K562 (cell line): ENCODE measurements around the gene AKAP14. TPM values are rescaled to one million over a fixed set of nuclear protein-coding genes. Genes with fewer than 3 reads are reported as not detected.
A peak's percentile ranks its signal among the peaks of the same experiment; 100 is the strongest.

Experiments used
- CHAMP1 ChIP-seq: fragments of 450-650 bp; IDR thresholded peaks from 2 replicates; pipeline ENCODE4 v1.6.1; 2016; ENCODE audit warnings: mild to moderate bottlenecking
- CREB5 ChIP-seq: fragments of 250-450 bp; sonication (Bioruptor Pico); IDR thresholded peaks from 2 replicates; pipeline ENCODE4 v1.5.0; 2020; ENCODE audit warnings: mild to moderate bottlenecking
- FUS ChIP-seq: fragments of 200-400 bp; formaldehyde crosslinking; optimal IDR thresholded peaks from 2 replicates; pipeline ENCODE3; 2017; ENCODE audit warnings: low read depth, low read length
- IRF1 ChIP-seq: sonication (generic); formaldehyde crosslinking; IDR thresholded peaks from 2 replicates; pipeline ENCODE4 v1.8.0; 2022; ENCODE audit warnings: missing genetic modification reagents, mild to moderate bottlenecking, borderline replicate concordance
- L3MBTL2 ChIP-seq: fragments of 450-650 bp; IDR thresholded peaks from 2 replicates; pipeline ENCODE4 v1.6.1; 2016; ENCODE audit warnings: mild to moderate bottlenecking, moderate library complexity
- NFXL1 ChIP-seq: fragments of 450-650 bp; formaldehyde crosslinking; IDR thresholded peaks from 2 replicates; pipeline ENCODE4 v1.4.0; 2021; ENCODE audit warnings: mild to moderate bottlenecking
- NR2F6 ChIP-seq: fragments of 450-650 bp; formaldehyde crosslinking; IDR thresholded peaks from 2 replicates; pipeline ENCODE4 v1.4.0; 2020; ENCODE audit warnings: mild to moderate bottlenecking
- PHB ChIP-seq: fragments of 250-450 bp; sonication (Bioruptor Pico); IDR thresholded peaks from 2 replicates; pipeline ENCODE4 v1.5.0; 2021
- SAFB ChIP-seq: fragments of 200-400 bp; formaldehyde crosslinking; IDR thresholded peaks from 2 replicates; pipeline ENCODE4 v1.6.1; 2017; ENCODE audit warnings: low read depth, low read length, borderline replicate concordance
- TSC22D4 ChIP-seq: fragments of 450-650 bp; IDR thresholded peaks from 2 replicates; pipeline ENCODE4 v1.6.1; 2016; ENCODE audit warnings: missing genetic modification characterization, missing biosample characterization, control low read depth
- ZFP91 ChIP-seq: sonication (generic); formaldehyde crosslinking; IDR thresholded peaks from 2 replicates; pipeline ENCODE4 v1.8.0; 2022; ENCODE audit warnings: mild to moderate bottlenecking, missing genetic modification reagents
- ZNF407 ChIP-seq: fragments of 450-650 bp; IDR thresholded peaks from 2 replicates; pipeline ENCODE4 v1.6.1; 2016; ENCODE audit warnings: low read depth
- polyA plus RNA-seq, 8 experiments: library from polyadenylated mRNA; depleted of rRNA in 4 of 8; stranded (reverse) in 5 of 8; unstranded in 3 of 8; fragments of >200 nt; fragmentation: Nextera tagmentation in 2 of 8; fragmentation: Illumina TruSeq in 1 of 8; extraction: Ambion mirVana in 2 of 8; extraction: Trizol in 1 of 8; gene quantifications; 2 replicates each; pipeline versions ENCODE4 v1.2.1 to v1.2.3, GENCODE V29; 2011 to 2014; ENCODE audit warnings: inconsistent platforms in 1 of 8, missing spikeins in 1 of 8
- total RNA-seq, 7 experiments: library from RNA; depleted of rRNA in 6 of 7; stranded (reverse); fragments of >200 nt in 6 of 7; fragmentation: Illumina TruSeq in 2 of 7; extraction: Trizol in 2 of 7; gene quantifications; 2 replicates each; pipeline versions ENCODE4 v1.2.1 to v1.2.3, GENCODE V29; 2011 to 2021; ENCODE audit warnings: low replicate concordance in 1 of 7

AKAP14 gene
- total and polyA plus RNA-seq, 9 of the 15 experiments (the other 6 are each of a cell fraction or from before 2014, with no cell fraction given), result not detected

- TF ChIP-seq ZNF407, result no peak
- TF ChIP-seq TSC22D4 (tag), result no peak
- no peak for TF ChIP-seq ZFP91 (CRISPR knock-in tag)
- TF ChIP-seq L3MBTL2, result peak; percentile 87
- TF ChIP-seq SAFB, result no peak
- TF ChIP-seq NFXL1, result no peak
- TF ChIP-seq CHAMP1, result no peak
- TF ChIP-seq PHB (CRISPR knock-in tag), result no peak
- no peak for TF ChIP-seq IRF1 (CRISPR knock-in tag)
- TF ChIP-seq FUS, result no peak
- no peak for TF ChIP-seq NR2F6 (CRISPR knock-in tag)
- no peak for TF ChIP-seq CREB5 (CRISPR knock-in tag)
Measured at GRCh38 chrX:119852382-119853353, 43.0 kb upstream of the AKAP14 start, which contains the start of gene UPF3B (continued).
